Effector memory CD8-positive, alpha-beta T cell (primary cell): ENCODE results near the gene EXD2.
"Not testable (repeated sequence)": the region's sequence is repeated elsewhere in the genome, so short reads cannot be mapped to it uniquely, and the experiment has no call there.

Source experiments
- ATAC-seq: fragments of 150-1000 bp; cut with Tn5 transposase; replicated peaks from 2 replicates; pipeline ENCODE4 v1.10.0; 2021; ENCODE audit warnings: mild to moderate bottlenecking, moderate library complexity
- DNase-seq, 3 experiments: peaks; one replicate each; pipeline ENCODE4 v3.0.0; 2021
- H3K27ac Mint-ChIP-seq, 2 donors: one replicate each; pipeline ENCODE4 v1.8.0; 2022; ENCODE audit warnings: mild to moderate bottlenecking in 2 of 2, mixed read lengths in 2 of 2, moderate library complexity in 2 of 2
- H3K27me3 Mint-ChIP-seq, 2 donors: one replicate each; pipeline ENCODE4 v1.8.0; 2022; ENCODE audit warnings: mixed read lengths in 2 of 2
- H3K36me3 Mint-ChIP-seq: one replicate; pipeline ENCODE4 v1.8.0; 2022; ENCODE audit warnings: mild to moderate bottlenecking, moderate library complexity, mixed read lengths; ENCODE audit not compliant: insufficient read depth
- H3K4me1 Mint-ChIP-seq, 2 donors: one replicate each; pipeline ENCODE4 v1.8.0; 2022; ENCODE audit warnings: low read depth in 2 of 2, mixed read lengths in 2 of 2
- H3K4me3 Mint-ChIP-seq, 2 donors: one replicate each; pipeline ENCODE4 v1.8.0; 2022; ENCODE audit warnings: mild to moderate bottlenecking in 2 of 2, mixed read lengths in 2 of 2, moderate library complexity in 2 of 2
- H3K9me3 Mint-ChIP-seq, 2 donors: one replicate each; pipeline ENCODE4 v1.8.0; 2022; ENCODE audit warnings: mixed read lengths in 2 of 2

The EXD2 gene

DNA sequence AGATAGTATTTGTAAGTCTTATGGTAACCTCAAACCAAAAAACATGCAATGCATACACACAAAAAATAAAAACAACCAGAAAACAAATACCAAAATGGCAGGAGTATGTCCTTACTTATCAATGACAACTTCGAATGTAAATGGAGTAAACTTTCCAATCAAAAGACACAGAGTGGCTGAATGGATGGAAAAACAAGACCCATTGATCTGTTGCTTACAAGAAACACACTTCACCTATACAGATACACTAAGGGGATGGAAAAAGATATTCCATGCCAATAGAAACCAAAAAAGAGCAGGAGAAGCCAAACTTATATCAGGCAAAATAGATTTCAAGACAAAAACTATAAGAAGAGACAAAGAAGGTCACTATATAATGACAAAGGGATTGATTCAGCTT lies 29.7 kb upstream of the EXD2 start:
- DNase-seq = no peak
- ATAC-seq = no peak

DNA sequence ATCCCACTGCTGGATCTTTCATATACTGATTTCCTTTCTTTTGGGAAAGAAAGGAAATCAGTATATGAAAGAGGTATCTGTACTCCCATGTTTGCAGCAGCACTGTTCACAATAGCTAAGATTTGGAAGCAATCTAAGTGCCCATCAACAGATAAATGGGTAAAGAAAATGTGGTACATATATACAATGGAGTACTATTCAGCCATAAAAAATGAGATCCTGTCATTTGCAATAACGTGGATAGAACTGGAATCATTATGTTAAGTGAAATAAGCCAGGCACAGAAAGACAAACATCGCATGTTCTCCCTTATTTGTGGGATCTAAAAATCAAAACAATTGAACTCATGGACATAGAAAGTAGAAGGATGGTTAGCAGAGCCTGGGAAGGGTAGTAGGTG lies 25.5 kb upstream of the EXD2 start:
- H3K4me3 Mint-ChIP-seq, H3K27ac Mint-ChIP-seq, H3K36me3 Mint-ChIP-seq, ATAC-seq, H3K4me1 Mint-ChIP-seq, H3K9me3 Mint-ChIP-seq, DNase-seq: not testable (repeated sequence)
- H3K27me3 Mint-ChIP-seq = peaks cover 28 to 45% of the 10 kb centered on the region in 2 donors

More for the DNA sequence above, 29.7 kb upstream of the EXD2 start:
- Mint-ChIP-seq H3K4me1 (no peaks in the 10 kb centered on the region), H3K27me3 (peaks cover 37 to 56% of the 10 kb centered on the region in 2 donors), H3K4me3 (no peak overlapping the region), H3K9me3 (peaks cover 6 to 7% of the 10 kb centered on the region in 2 donors), H3K27ac (no peak overlapping the region), H3K36me3 (no peaks in the 10 kb centered on the region)

DNA sequence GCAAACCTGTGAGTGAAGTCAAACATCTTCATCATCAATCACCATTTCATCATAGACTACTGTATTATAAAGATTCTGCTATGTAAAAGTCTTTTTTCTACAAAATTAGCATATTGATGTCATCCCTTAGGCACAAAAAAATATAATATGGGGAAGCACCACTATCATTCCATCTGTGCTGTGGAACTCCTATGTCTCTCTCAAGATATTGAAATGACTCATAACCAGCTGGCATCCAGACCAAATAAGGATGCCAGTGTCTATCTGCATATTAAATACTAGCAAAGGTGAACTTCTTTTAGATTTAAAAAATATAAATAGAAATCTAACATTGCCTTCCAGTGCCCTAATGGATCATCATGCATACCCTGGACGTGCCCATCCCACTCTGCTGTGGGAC lies 20.5 kb upstream of the EXD2 start:
- no peak for ATAC-seq
- DNase-seq = no peak
- Mint-ChIP-seq H3K4me1 (no peaks in the 10 kb centered on the region), H3K9me3 (peaks cover 0 to 1% of the 10 kb centered on the region in 2 donors), H3K4me3 (no peak overlapping the region), H3K36me3 (no peaks in the 10 kb centered on the region), H3K27me3 (peaks cover 0 to 5% of the 10 kb centered on the region in 2 donors), H3K27ac (no peak overlapping the region)

DNA sequence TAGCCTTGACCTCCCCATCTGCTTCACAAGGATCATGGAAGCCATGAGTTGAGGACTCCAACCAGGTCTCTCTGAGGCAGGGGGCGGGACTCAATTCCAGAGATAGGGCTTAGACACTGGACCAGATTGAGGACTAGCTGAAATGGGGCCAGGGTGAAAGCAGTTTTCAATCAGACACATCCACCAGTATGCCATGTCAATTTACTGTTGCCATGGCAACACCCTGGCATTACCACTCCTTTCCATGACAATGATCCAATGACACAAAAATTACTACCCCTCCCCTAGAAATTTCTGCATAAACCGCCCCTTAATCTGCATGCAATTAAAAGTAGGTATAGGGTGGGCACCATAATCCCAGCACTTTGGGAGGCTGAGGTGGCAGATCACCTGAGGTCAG lies 19.7 kb upstream of the EXD2 start:
- no peak for ATAC-seq
- H3K36me3 Mint-ChIP-seq = no peaks in the 10 kb centered on the region
- H3K27me3 Mint-ChIP-seq = peaks cover 0 to 5% of the 10 kb centered on the region in 2 donors
- H3K4me3 Mint-ChIP-seq = no peak overlapping the region
- H3K27ac Mint-ChIP-seq = no peak overlapping the region
- no peaks in the 10 kb centered on the region for H3K9me3 Mint-ChIP-seq
- DNase-seq = no peak
- no peaks in the 10 kb centered on the region for H3K4me1 Mint-ChIP-seq

DNA sequence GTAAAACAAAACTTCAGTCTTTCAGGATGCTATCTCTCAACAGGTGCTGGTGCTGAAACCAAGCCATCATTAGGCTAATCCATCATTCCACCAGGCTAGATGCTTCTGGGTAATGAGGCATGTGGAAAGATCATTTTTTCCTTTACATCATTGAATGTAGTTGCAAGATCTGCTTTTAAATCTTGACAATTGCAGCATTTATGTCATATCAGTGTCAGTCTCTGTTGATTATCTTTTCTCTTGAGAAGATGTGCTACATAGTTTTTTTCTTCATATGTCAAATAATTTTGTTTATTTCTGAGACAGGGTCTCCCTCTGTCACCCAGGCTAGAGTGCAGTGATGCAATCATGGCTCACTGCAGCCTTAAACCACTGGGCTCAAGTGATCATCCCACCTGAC lies 16.2 kb upstream of the EXD2 start:
- Mint-ChIP-seq H3K9me3 (no peaks in the 10 kb centered on the region), H3K36me3 (no peaks in the 10 kb centered on the region), H3K27ac (no peak overlapping the region), H3K4me1 (no peaks in the 10 kb centered on the region), H3K4me3 (no peak overlapping the region), H3K27me3 (peaks cover 8 to 12% of the 10 kb centered on the region in 2 donors)
- DNase-seq (no peak), ATAC-seq (no peak)

DNA sequence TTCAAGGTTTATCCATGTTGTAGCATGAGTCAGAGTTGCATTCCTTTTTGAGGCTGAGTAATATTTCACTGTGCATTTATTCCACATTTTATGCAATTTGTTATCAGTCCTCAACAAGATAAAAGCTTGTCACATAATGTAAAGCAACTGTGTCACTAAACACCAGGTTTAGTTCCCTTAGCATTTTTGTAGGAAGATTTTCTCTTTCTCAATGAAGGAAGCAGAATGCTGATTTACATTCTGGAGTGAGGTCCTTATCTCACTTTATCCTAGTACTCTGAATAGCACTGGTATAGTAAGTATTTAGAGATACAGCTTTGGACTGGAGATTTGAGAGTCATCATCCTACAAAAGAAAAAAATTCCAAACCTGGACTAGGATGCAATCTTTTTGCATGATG lies 9.8 kb upstream of the EXD2 start:
- Mint-ChIP-seq H3K27me3 (peaks cover 21 to 33% of the 10 kb centered on the region in 2 donors), H3K36me3 (no peaks in the 10 kb centered on the region), H3K4me1 (no peaks in the 10 kb centered on the region), H3K4me3 (no peak overlapping the region), H3K9me3 (no peaks in the 10 kb centered on the region), H3K27ac (no peak overlapping the region)
- no peak for DNase-seq
- no peak for ATAC-seq

DNA sequence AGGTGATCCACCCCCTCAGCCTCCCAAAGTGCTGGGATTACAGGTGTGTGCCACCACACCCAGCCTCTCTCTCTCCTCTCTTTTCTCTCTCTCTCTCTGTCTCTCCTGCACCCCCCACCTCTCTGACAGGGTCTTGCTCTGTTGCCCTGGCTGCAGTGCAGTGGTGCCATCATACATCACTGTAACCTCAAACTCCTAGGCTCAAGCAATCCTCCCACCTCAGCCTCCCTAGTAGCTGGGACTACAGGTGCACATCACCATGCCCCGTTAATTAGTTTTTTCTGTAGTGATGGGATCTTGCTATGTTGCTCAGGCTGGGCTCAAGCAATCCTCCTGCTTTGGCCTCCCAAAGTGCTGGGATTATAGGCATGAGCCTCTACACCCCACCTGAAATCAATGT lies 8.7 kb upstream of the EXD2 start:
- not testable (repeated sequence) for H3K4me1 Mint-ChIP-seq, H3K4me3 Mint-ChIP-seq, H3K36me3 Mint-ChIP-seq, H3K27ac Mint-ChIP-seq, DNase-seq, ATAC-seq, H3K9me3 Mint-ChIP-seq
- peaks cover 14 to 26% of the 10 kb centered on the region in 2 donors for H3K27me3 Mint-ChIP-seq

DNA sequence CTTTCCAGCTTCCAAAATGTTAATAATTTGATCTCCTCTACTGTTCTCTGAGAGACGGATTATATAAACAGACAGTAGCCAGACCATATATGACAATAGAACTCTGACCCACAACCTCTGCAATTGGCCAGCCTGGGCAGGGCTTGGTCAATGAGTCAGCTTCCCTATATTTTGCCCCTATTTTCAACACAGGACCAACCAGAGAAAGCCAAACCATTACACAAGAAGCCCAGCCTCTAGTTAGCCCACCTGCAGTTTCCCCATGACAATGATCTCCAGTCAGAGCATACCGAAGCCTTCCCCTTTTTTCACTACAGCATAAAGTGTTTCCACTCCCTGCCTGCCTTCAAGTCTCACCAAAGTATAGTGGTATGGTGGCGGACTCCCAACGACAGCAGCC lies 7.6 kb upstream of the EXD2 start:
- H3K27me3 Mint-ChIP-seq = peaks cover 14 to 26% of the 10 kb centered on the region in 2 donors
- H3K4me1 Mint-ChIP-seq = no peaks in the 10 kb centered on the region
- H3K9me3 Mint-ChIP-seq = no peaks in the 10 kb centered on the region
- DNase-seq (no peak), ATAC-seq (no peak)
- H3K36me3 Mint-ChIP-seq = no peaks in the 10 kb centered on the region
- H3K27ac Mint-ChIP-seq = no peak overlapping the region
- no peak overlapping the region for H3K4me3 Mint-ChIP-seq

DNA sequence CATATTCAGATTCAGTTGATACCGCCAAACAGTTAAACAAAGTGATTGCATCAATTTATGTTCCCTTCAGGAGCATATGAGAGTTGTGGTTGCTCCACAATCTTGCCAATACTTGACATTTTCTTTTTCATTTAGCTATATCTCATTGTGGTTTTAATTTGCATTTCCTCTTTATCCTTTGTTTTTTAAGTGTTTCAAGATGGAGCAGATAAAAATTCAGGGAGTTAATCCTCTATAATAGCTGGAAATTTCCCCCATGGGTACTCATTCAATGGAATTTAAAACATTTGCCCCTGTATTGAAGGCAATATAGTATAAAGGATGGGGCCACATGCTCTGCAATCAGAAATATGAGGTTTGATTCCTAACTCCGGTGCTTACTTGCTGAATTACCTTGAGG lies 1.1 kb upstream of the EXD2 start:
- H3K4me3 Mint-ChIP-seq = peak overlapping the region; percentile 95
- H3K27ac Mint-ChIP-seq = peak overlapping the region in 1 of 2 donors; percentile 95
- no peaks in the 10 kb centered on the region for H3K27me3 Mint-ChIP-seq
- no peaks in the 10 kb centered on the region for H3K9me3 Mint-ChIP-seq
- DNase-seq (no peak), ATAC-seq (no peak)
- H3K36me3 Mint-ChIP-seq = peaks cover 2% of the 10 kb centered on the region
- H3K4me1 Mint-ChIP-seq = peaks cover 9 to 23% of the 10 kb centered on the region in 2 donors

DNA sequence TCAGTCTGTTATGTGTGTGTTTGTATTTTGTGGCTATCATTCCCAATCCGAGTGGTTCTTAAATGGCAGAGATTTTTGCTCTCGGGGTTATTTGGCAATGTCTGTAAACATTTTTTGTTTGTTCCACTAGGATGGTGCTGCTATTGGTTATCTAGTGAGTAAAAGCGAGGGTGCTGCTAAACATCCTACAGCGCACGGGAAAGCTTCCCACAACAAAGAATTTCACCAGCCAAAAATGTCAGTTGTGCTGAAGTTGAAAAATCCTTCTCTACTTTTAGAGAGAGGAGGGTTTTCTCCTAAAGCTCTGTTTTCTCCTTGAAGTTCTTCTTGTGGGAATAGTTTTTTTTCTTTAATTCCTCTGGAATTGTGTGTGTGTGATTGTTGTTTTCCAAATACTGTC lies 2.4 kb downstream of the EXD2 start:
- no peak for ATAC-seq

DNA sequence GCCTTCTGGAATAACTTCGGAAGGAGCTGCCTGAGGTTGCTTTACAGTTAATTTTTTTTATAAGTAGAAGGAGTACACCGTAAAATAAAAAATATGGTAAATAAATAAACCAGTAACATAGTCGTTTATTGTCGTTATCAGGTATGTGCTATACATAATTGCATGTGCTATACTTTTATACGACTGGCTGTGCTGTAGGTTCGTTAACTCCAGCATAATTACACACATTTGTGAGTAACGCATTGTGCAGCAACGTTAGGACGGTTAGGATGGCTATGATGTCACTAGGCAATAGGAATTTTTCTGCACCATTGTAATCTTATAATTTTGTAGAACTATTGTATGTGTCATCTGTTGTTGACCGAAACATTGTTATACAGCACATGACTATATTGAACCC lies 8.5 kb downstream of the EXD2 start:
- Mint-ChIP-seq H3K36me3 (no peaks in the 10 kb centered on the region), H3K4me1 (peaks cover 2 to 4% of the 10 kb centered on the region in 2 donors), H3K27me3 (no peaks in the 10 kb centered on the region), H3K27ac (no peak overlapping the region), H3K4me3 (no peak overlapping the region), H3K9me3 (no peaks in the 10 kb centered on the region)
- ATAC-seq (no peak), DNase-seq (no peak)

More for the DNA sequence above, 2.4 kb downstream of the EXD2 start:
- H3K9me3 Mint-ChIP-seq = no peaks in the 10 kb centered on the region
- peaks cover 11 to 27% of the 10 kb centered on the region in 2 donors for H3K4me1 Mint-ChIP-seq
- no peak for DNase-seq
- H3K4me3 Mint-ChIP-seq = no peak overlapping the region
- no peak overlapping the region for H3K27ac Mint-ChIP-seq
- no peaks in the 10 kb centered on the region for H3K27me3 Mint-ChIP-seq
- peaks cover 2% of the 10 kb centered on the region for H3K36me3 Mint-ChIP-seq

DNA sequence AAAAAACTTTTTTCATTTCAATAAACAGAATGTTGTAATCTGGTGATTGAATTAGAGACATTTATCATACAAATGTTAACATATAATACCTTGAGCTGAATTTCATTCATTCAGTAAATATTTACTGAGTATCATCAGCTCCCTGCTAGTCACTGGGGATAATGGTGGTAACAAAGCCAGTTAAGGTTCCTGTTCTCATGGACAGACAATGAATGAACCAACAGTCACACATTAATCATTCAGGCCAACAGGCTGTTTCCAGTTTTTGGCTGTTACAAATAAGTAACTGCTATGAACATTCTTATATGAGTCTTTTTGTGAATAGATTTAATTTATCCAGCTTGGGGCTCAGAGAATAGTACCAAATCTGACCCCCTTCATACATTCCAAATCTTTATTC lies 13.5 kb downstream of the EXD2 start:
- H3K4me1 Mint-ChIP-seq = no peaks in the 10 kb centered on the region
- no peak overlapping the region for H3K27ac Mint-ChIP-seq
- H3K9me3 Mint-ChIP-seq = no peaks in the 10 kb centered on the region
- H3K4me3 Mint-ChIP-seq = no peak overlapping the region
- peaks cover 7% of the 10 kb centered on the region for H3K36me3 Mint-ChIP-seq
- H3K27me3 Mint-ChIP-seq = no peaks in the 10 kb centered on the region
- no peak for DNase-seq
- ATAC-seq = no peak

DNA sequence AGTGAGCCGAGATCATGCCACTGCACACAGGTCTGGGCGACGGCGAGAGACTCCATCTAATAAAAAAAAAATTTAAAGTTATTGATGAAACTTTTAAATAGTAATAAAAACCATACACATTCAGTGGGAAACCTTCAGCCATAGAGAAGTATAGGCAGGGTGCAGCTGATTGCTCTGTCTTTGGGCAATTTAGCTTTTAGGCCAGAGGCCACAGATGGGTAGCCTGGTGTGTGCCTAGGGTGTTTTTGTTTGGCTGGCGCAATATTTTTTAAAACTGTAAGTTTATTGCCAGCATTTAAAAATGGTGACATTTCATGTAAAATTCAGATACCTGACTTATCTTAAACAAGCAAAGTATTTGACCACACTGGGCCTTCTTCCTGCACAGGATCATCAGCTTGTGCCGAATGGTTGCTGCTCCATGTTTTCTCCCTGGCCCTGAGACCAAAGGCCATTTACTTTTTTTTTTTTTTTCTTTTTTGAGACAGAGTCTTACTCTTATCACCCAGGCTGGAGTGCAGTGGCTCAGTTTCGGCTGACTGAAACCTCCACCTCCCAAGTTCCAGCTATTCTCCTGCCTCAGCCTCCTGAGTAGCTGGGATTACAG lies 16.2 kb downstream of the EXD2 start:
- H3K36me3 Mint-ChIP-seq = peaks cover 7% of the 10 kb centered on the region
- DNase-seq (no peak), ATAC-seq (no peak)
- no peaks in the 10 kb centered on the region for H3K9me3 Mint-ChIP-seq
- H3K27ac Mint-ChIP-seq = no peak overlapping the region
- H3K4me3 Mint-ChIP-seq = no peak overlapping the region
- H3K4me1 Mint-ChIP-seq = no peaks in the 10 kb centered on the region
- no peaks in the 10 kb centered on the region for H3K27me3 Mint-ChIP-seq

DNA sequence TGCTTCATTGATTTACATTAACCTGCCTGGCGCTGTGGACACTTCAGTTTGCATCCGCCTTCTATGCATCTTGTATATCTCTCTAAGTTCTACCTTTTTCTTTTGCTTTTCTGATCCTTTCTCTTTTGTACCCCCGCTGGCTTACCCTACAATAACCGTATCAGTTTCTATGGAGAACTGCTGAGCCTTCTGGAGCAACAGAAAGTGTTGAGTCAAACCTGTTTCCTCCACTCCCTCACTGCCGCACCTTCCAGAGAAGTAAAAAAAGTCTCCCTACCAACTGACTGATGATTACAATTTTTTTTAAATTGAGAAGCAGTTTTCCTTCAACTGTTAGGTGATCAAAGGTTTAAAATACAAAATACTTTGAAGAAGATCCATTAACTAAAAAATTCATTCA lies 17.4 kb downstream of the EXD2 start:
- Mint-ChIP-seq H3K27me3 (no peaks in the 10 kb centered on the region), H3K9me3 (no peaks in the 10 kb centered on the region), H3K4me1 (no peaks in the 10 kb centered on the region), H3K27ac (no peak overlapping the region), H3K4me3 (no peak overlapping the region), H3K36me3 (peaks cover 11% of the 10 kb centered on the region)
- no peak for ATAC-seq
- DNase-seq = no peak

DNA sequence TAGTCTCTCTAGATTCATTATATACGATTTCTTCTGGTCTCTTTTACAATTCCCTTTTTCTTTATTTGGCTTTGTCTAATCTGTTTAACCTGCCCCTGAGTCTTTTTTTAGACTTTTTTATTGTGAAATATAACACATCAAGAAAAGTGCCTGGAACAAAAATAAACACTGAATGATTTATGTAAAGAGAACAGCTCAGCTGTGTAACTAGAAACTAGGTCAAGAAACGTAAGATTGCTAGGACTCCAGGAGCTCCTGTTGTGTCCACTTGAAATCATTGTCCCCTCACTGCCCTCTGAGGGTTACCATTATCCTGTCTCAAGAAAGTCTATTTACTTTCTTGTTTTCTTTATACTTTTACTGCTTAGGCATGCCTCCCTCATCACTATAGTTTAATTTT lies 23.1 kb downstream of the EXD2 start:
- Mint-ChIP-seq H3K36me3 (peaks cover 8% of the 10 kb centered on the region), H3K27me3 (no peaks in the 10 kb centered on the region)

More for the DNA sequence above, 23.1 kb downstream of the EXD2 start:
- ATAC-seq (no peak), DNase-seq (no peak)
- Mint-ChIP-seq H3K4me1 (no peaks in the 10 kb centered on the region), H3K9me3 (no peaks in the 10 kb centered on the region), H3K4me3 (no peak overlapping the region), H3K27ac (no peak overlapping the region)
